SJCRH30 (cell line): Measurements from ENCODE around the gene MAP3K20. TPM values are rescaled to one million over a fixed set of nuclear protein-coding genes. Genes with fewer than 3 reads are reported as not detected.
"Not testable (repeated sequence)": the region's sequence is repeated elsewhere in the genome, so short reads cannot be mapped to it uniquely, and the experiment has no call there.

ENCODE experiments used
- DNase-seq, 2 experiments: peaks; one replicate each; pipeline ENCODE4 v3.0.0-alpha.2; 2015 to 2020
- H3K27ac ChIP-seq: fragments of 250-450 bp; sonication (Bioruptor Pico); 2 replicates; pipeline ENCODE4 v1.5.1; 2020; ENCODE audit warnings: mild to moderate bottlenecking, moderate library complexity
- H3K27me3 ChIP-seq: fragments of 250-450 bp; sonication (Bioruptor Pico); 2 replicates; pipeline ENCODE4 v1.5.1; 2020; ENCODE audit warnings: mild to moderate bottlenecking, moderate library complexity
- H3K36me3 ChIP-seq: fragments of 250-450 bp; sonication (Bioruptor Pico); 2 replicates; pipeline ENCODE4 v1.5.1; 2020; ENCODE audit warnings: mild to moderate bottlenecking, moderate library complexity
- H3K4me1 ChIP-seq: fragments of 250-450 bp; sonication (Bioruptor Pico); 2 replicates; pipeline ENCODE4 v1.5.1; 2020; ENCODE audit warnings: mild to moderate bottlenecking, moderate library complexity
- H3K4me3 ChIP-seq: fragments of 250-450 bp; sonication (Bioruptor Pico); 2 replicates; pipeline ENCODE4 v1.5.1; 2020; ENCODE audit warnings: mild to moderate bottlenecking, moderate library complexity
- H3K9me3 ChIP-seq: fragments of 250-450 bp; sonication (Bioruptor Pico); replicated peaks from 2 replicates; pipeline ENCODE4 v1.5.1; 2020; ENCODE audit warnings: mild to moderate bottlenecking, moderate library complexity
- total RNA-seq: library from RNA; depleted of rRNA; stranded (reverse); fragments of >200 nt; shearing (Covaris generic); gene quantifications from 2 replicates; pipeline ENCODE4 v1.2.3, GENCODE V29; 2014

MAP3K20 gene
- total RNA-seq, 1 experiment from 2014 or later: 34.7 TPM

GRCh38 chr2:173090276-173090877 is 14.7 kb downstream of the MAP3K20 start:
- no peaks in the 10 kb centered on the region for H3K9me3 ChIP-seq
- H3K27me3 ChIP-seq: no peaks in the 10 kb centered on the region
- H3K27ac ChIP-seq: no peak overlapping the region
- DNase-seq: peak in 1 of 2 experiments; percentile 15
- no peaks in the 10 kb centered on the region; the same call in 1 of the 2 replicates for H3K4me1 ChIP-seq
- no peak overlapping the region for H3K4me3 ChIP-seq
- H3K36me3 ChIP-seq: peaks cover 16% of the 10 kb centered on the region

DNA sequence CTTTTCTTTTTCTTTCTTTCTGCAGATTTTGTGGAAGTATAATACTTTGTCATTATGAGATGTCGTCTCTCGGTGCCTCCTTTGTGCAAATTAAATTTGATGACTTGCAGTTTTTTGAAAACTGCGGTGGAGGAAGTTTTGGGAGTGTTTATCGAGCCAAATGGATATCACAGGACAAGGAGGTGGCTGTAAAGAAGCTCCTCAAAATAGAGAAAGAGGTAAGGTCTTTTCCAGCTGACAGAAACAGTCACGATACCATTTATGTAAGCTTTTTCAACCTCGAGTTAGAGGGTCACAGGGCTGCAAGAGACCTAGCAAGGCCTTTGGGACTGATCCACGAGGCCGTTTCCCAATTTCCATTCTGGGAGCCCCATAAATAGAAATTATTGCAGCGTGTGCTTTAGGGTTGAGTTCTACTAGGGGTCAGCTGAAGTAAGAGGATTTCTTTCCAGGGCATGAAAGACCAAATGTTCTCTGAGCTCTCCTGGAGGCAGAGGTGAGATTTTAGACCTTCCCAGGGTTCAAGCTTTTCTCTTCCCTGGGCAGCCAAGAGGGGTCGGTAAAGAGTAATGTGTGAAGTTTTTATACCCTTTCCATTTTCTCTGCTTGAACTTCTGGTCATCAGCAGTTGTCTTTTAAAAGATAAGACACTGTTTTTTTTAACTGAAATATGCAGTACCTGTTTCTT is 15.5 kb downstream of the MAP3K20 start:
- no peak for DNase-seq
- Histone ChIP-seq H3K4me3 (no peak overlapping the region), H3K4me1 (no peaks in the 10 kb centered on the region; the same call in 1 of the 2 replicates), H3K36me3 (peaks cover 16% of the 10 kb centered on the region), H3K27me3 (no peaks in the 10 kb centered on the region), H3K27ac (no peak overlapping the region), H3K9me3 (no peaks in the 10 kb centered on the region)

DNA sequence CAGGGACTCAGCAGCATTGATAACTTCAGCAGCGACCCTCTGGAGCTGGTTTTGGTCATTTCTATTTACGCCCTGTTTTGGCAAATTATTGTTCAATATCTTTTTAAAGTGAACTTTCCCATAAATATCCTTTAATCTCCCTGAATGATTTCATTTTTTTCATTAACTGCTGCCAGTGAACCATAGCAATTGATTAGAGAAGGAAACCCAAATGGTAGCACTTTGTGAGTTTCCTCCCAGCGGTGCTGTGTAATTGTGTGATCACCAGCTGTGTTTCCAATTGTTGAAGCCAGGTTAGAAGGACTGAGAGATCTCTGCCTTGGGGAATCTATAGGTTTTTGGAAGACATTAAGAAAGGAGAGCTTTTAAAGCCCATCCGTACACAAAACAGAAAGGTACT is 16.3 kb downstream of the MAP3K20 start:
- DNase-seq: no peak
- Histone ChIP-seq H3K36me3 (peaks cover 20% of the 10 kb centered on the region), H3K4me1 (no peaks in the 10 kb centered on the region; the same call in 1 of the 2 replicates), H3K4me3 (no peak overlapping the region), H3K27ac (no peak overlapping the region), H3K9me3 (no peaks in the 10 kb centered on the region), H3K27me3 (no peaks in the 10 kb centered on the region)

DNA sequence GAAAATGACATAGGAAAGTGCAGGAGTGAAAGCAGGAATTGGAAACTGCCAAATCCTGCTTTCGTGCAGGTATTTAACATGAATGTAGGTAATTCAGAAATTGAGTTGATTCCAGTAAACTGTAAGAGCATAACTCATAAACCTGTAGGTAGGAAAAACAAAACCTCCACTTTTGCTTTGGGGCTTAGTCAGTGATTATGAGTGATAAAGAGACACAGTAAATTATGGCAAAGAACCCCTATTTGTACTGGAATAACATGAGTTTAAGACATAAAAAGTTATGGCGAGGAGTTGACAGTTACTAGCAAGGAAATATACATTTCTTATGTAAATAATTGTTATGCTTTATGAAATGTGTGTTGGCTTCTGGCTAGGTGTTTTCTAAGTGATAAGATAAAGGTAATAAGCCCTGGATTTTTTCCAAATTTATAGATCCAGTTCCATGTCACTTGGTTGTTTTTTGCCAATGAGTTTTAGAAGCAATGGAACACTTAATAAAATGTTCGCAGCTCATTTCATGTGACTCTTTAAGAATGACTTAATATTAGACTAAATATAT is 17.3 kb downstream of the MAP3K20 start:
- Histone ChIP-seq H3K9me3 (no peaks in the 10 kb centered on the region), H3K27ac (no peak overlapping the region), H3K4me1 (no peaks in the 10 kb centered on the region; the same call in 1 of the 2 replicates), H3K27me3 (no peaks in the 10 kb centered on the region), H3K4me3 (no peak overlapping the region), H3K36me3 (peaks cover 20% of the 10 kb centered on the region)
- no peak for DNase-seq

- not testable (repeated sequence) for H3K27me3 ChIP-seq, H3K4me3 ChIP-seq, H3K27ac ChIP-seq, H3K9me3 ChIP-seq, DNase-seq, H3K4me1 ChIP-seq
- H3K36me3 ChIP-seq: peaks cover 20% of the 10 kb centered on the region
Observed at GRCh38 chr2:173093617-173094016, 18.0 kb downstream of the MAP3K20 start.

DNA sequence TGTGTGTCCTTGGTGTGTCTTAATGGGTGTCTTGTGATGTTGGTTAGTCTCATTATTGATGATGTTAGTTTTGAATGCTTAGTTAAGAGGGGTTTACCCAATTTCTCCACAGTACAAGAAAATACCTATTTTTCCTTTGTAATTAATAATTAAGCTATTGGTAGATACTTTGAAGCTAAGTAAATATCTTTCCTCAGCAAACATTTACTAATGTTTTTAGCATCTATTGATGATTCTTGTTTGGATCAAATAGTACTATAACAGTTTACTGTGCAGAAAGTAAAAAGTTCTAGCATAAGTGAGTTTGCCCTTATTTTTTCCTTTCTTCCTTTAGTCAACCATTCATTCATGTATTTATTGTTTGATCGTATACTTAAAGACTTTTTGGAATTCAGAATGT is 19.1 kb downstream of the MAP3K20 start:
- Histone ChIP-seq H3K27ac (no peak overlapping the region), H3K4me1 (peaks cover 4% of the 10 kb centered on the region; the same call in 1 of the 2 replicates), H3K4me3 (no peak overlapping the region), H3K36me3 (peaks cover 20% of the 10 kb centered on the region), H3K27me3 (no peaks in the 10 kb centered on the region), H3K9me3 (no peaks in the 10 kb centered on the region)
- no peak for DNase-seq

GRCh38 chr2:173095356-173095755 is 19.7 kb downstream of the MAP3K20 start:
- H3K4me1 ChIP-seq: peaks cover 4% of the 10 kb centered on the region; the same call in 1 of the 2 replicates
- H3K4me3 ChIP-seq: no peak overlapping the region
- no peaks in the 10 kb centered on the region for H3K27me3 ChIP-seq
- no peaks in the 10 kb centered on the region for H3K9me3 ChIP-seq
- DNase-seq: no peak
- H3K36me3 ChIP-seq: peaks cover 20% of the 10 kb centered on the region
- no peak overlapping the region for H3K27ac ChIP-seq

DNA sequence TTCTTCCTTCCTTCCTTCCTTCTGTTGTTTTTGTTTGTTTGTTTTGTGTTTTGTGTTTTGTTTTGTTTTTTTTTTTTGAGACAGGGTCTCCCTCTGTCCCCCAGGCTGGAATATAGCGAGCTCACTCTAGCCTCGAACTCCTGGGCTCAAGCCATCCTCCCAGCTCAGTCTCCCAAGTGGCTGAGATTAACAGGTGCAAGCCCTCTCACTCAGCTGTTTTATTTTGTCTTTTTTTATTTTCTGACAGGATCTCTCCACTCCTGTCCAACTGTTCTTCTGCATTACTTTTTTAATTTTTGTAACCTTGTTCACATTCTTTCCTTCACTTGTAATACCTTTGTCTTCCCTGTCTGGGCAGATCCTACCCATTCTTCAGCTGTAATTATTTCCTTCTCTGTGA is 23.6 kb downstream of the MAP3K20 start:
- peak; percentile 29 to 49 for DNase-seq
- no peak overlapping the region for H3K4me3 ChIP-seq
- peak overlapping the region; percentile 45 for H3K27ac ChIP-seq
- H3K9me3 ChIP-seq: no peaks in the 10 kb centered on the region
- peaks cover 4% of the 10 kb centered on the region; the same call in 1 of the 2 replicates for H3K4me1 ChIP-seq
- H3K36me3 ChIP-seq: peaks cover 6% of the 10 kb centered on the region; the same call in 1 of the 2 replicates
- H3K27me3 ChIP-seq: no peaks in the 10 kb centered on the region

- Histone ChIP-seq H3K9me3 (no peaks in the 10 kb centered on the region), H3K27ac (peak overlapping the region; percentile 45), H3K27me3 (no peaks in the 10 kb centered on the region), H3K36me3 (peaks cover 6% of the 10 kb centered on the region; the same call in 1 of the 2 replicates), H3K4me3 (no peak overlapping the region), H3K4me1 (peaks cover 4% of the 10 kb centered on the region; the same call in 1 of the 2 replicates)
- DNase-seq: no peak
Observed at GRCh38 chr2:173099804-173100203, 24.2 kb downstream of the MAP3K20 start.

DNA sequence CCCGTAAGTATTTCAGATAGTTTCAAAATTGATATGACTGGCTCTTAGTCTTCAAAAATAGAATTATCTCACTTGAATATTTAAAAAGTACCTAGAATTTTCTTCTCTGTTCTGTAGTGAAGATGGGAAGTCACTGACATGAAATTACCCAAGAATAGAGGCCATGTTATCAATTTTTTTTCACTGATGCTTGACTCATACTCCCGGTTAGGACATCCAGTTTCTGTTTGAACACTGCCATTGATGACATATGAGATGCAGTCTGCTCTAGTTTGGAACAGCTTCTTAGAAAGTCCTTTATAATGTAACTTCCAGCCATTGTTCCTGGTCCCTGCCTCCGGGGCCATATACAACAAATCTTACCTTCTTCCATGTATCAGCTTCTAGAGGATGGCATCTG is 26.0 kb downstream of the MAP3K20 start:
- DNase-seq: no peak
- no peaks in the 10 kb centered on the region for H3K27me3 ChIP-seq

GRCh38 chr2:173104156-173104555 is 28.5 kb downstream of the MAP3K20 start:
- no peaks in the 10 kb centered on the region for H3K9me3 ChIP-seq
- peaks cover 2% of the 10 kb centered on the region; the same call in 1 of the 2 replicates for H3K36me3 ChIP-seq
- no peak overlapping the region for H3K4me3 ChIP-seq
- peaks cover 12% of the 10 kb centered on the region for H3K4me1 ChIP-seq
- DNase-seq: no peak
- no peaks in the 10 kb centered on the region for H3K27me3 ChIP-seq
- H3K27ac ChIP-seq: no peak overlapping the region

More for the DNA sequence above, 26.0 kb downstream of the MAP3K20 start:
- Histone ChIP-seq H3K27ac (no peak overlapping the region), H3K9me3 (no peaks in the 10 kb centered on the region), H3K4me3 (no peak overlapping the region), H3K4me1 (peaks cover 4% of the 10 kb centered on the region), H3K36me3 (peaks cover 3% of the 10 kb centered on the region; the same call in 1 of the 2 replicates)

DNA sequence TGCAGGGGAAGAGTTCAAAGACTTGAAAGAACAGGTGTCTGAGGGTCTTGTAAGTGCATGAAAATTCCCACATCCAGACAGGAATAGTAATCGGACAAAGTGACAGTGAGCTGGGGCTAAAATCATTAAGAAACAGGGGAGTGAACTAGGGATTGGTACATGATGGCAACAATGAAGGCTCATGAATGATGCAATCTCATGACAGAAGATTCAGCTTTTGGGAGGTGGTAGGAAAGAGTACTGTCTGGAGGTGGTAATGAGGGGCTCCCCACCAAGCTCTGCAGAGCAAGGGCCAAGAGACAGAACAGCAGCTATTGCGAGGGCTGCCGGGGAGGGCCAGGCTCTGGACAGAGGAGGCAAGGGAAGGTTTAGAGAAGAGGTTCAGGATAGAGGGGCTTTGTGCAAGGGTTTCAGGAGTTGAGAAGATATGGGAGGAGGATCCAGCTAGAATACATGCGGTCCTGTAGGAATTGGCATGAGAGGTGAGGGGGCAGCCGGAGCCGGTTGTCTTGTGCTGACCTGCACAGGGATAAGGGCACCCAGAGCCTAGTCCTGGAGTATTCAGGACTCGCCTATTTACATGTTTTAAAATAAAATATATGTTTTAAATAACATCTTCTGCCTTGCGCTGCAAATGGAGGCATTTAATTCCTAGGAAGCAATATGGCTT is 31.4 kb downstream of the MAP3K20 start:
- Histone ChIP-seq H3K27ac (no peak overlapping the region), H3K27me3 (no peaks in the 10 kb centered on the region), H3K36me3 (no peaks in the 10 kb centered on the region), H3K4me1 (peaks cover 13% of the 10 kb centered on the region), H3K9me3 (no peaks in the 10 kb centered on the region; the same call in 1 of the 2 replicates), H3K4me3 (no peak overlapping the region)
- DNase-seq: no peak

GRCh38 chr2:173107629-173108022 is 32.0 kb downstream of the MAP3K20 start:
- Histone ChIP-seq H3K36me3 (no peaks in the 10 kb centered on the region), H3K27ac (no peak overlapping the region), H3K9me3 (no peaks in the 10 kb centered on the region; the same call in 1 of the 2 replicates), H3K4me1 (peaks cover 13% of the 10 kb centered on the region), H3K27me3 (no peaks in the 10 kb centered on the region), H3K4me3 (no peak overlapping the region)
- no peak for DNase-seq

DNA sequence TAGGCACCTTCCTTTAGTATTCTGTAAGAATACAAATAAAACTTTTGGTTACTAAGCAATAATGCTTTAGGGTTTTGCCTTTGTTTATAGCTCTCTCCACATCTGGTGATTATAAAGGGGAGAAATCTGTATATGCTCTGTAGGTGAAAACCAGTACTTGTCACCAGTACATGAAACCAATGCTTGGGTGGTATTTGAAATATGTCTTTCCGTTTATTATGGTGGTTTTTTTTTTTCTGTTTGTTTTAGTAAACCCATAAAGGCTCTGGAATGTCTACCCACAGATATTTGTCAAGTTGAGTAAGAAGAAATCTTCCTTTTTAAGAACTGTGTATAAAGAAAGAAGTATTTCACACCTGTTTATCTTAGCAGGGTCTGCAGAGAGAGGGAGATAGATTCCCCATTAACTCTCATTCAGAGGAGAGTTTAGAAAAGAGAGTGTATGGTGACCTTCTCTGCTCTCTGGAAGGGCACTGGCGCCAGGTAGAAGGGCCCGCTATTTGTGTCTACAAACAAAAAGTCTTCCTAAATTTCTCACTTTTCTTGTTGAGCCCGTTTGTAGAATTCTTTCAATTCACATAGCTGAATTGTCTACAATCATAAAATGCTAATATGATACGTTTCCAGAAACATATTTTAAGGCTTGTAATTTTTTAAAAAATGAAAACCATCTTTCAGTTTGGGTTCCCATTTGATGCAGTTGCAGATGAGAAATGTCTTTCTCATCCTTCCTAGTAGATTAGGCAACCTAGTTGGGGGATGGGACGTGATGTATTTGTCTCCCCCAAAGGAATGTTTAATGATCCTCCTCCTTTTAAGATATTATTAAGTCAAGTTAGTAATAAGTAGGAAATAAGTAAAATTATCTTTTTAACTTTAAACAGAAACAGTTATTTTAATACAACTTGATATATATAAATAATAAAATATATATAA is 33.9 kb downstream of the MAP3K20 start:
- H3K9me3 ChIP-seq: no peaks in the 10 kb centered on the region; the same call in 1 of the 2 replicates

More for the DNA sequence above, 33.9 kb downstream of the MAP3K20 start:
- Histone ChIP-seq H3K27ac (peak overlapping the region; percentile 43; the same call in 1 of the 2 replicates), H3K4me3 (no peak overlapping the region), H3K27me3 (no peaks in the 10 kb centered on the region), H3K4me1 (peaks cover 13% of the 10 kb centered on the region), H3K36me3 (no peaks in the 10 kb centered on the region)
- peak in 1 of 2 experiments; percentile 35 for DNase-seq
